H9 (cell line): Measurements from ENCODE around the gene PERM1. TPM values are rescaled to one million over a fixed set of nuclear protein-coding genes. Genes with fewer than 3 reads are reported as not detected.
"Not testable (repeated sequence)": the region's sequence is repeated elsewhere in the genome, so short reads cannot be mapped to it uniquely, and the experiment has no call there.

Source experiments
- DNase-seq: peaks from one replicate; pipeline ENCODE4 v3.0.0-alpha.2; 2017
- H2AFZ ChIP-seq: one replicate; pipeline ENCODE4 v1.6.1; 2013; ENCODE audit warnings: mild to moderate bottlenecking, low read length, control low read depth, moderate library complexity
- H2AK5ac ChIP-seq: 2 replicates; pipeline ENCODE4 v1.6.1; 2013; ENCODE audit warnings: low read length, control low read depth, mixed read lengths; ENCODE audit not compliant: insufficient read length
- H2BK120ac ChIP-seq: one replicate; pipeline ENCODE4 v1.6.1; 2013; ENCODE audit warnings: low read depth, mild to moderate bottlenecking, low read length, control low read depth, inconsistent platforms; ENCODE audit not compliant: poor library complexity, severe bottlenecking
- H2BK12ac ChIP-seq: 2 replicates; pipeline ENCODE4 v1.6.1; 2013; ENCODE audit warnings: low read length, control low read depth, mixed read lengths, low read depth; ENCODE audit not compliant: insufficient read length
- H2BK15ac ChIP-seq: 2 replicates; pipeline ENCODE4 v1.6.1; 2013; ENCODE audit warnings: low read depth, low read length, control low read depth
- H2BK20ac ChIP-seq: one replicate; pipeline ENCODE4 v1.6.1; 2013; ENCODE audit warnings: low read depth, mild to moderate bottlenecking, low read length, control low read depth, inconsistent platforms; ENCODE audit not compliant: poor library complexity, severe bottlenecking
- H2BK5ac ChIP-seq: 2 replicates; pipeline ENCODE4 v1.6.1; 2013; ENCODE audit warnings: low read length, control low read depth, mixed read lengths; ENCODE audit not compliant: insufficient read length
- H3K14ac ChIP-seq: 2 replicates; pipeline ENCODE4 v1.6.1; 2013; ENCODE audit warnings: low read length, control low read depth; ENCODE audit not compliant: insufficient read depth
- H3K18ac ChIP-seq: 2 replicates; pipeline ENCODE4 v1.6.1; 2013; ENCODE audit warnings: low read depth, mild to moderate bottlenecking, mixed read lengths, low read length, control low read depth; ENCODE audit not compliant: insufficient read length
- H3K23ac ChIP-seq: 2 replicates; pipeline ENCODE4 v1.6.1; 2013; ENCODE audit warnings: low read length, control low read depth, mixed read lengths, low read depth; ENCODE audit not compliant: insufficient read length
- H3K23me2 ChIP-seq: 2 replicates; pipeline ENCODE4 v1.6.1; 2013; ENCODE audit warnings: low read depth, mild to moderate bottlenecking, mixed read lengths, low read length, control low read depth; ENCODE audit not compliant: insufficient read length, poor library complexity, severe bottlenecking
- H3K27ac ChIP-seq: 2 replicates; pipeline ENCODE4 v1.5.1; 2013; ENCODE audit warnings: low read length, control low read depth, mixed read lengths, low read depth; ENCODE audit not compliant: insufficient read length
- H3K27me3 ChIP-seq: 2 replicates; pipeline ENCODE4 v1.6.1; 2013; ENCODE audit warnings: low read length, control low read depth, inconsistent platforms; ENCODE audit not compliant: insufficient read depth
- H3K4ac ChIP-seq: 2 replicates; pipeline ENCODE4 v1.6.1; 2013; ENCODE audit warnings: low read depth, mild to moderate bottlenecking, control low read depth, inconsistent platforms, low read length, moderate library complexity
- H3K4me1 ChIP-seq: 2 replicates; pipeline ENCODE4 v1.6.1; 2013; ENCODE audit warnings: low read length, control low read depth, inconsistent platforms; ENCODE audit not compliant: insufficient read depth
- H3K4me2 ChIP-seq: 2 replicates; pipeline ENCODE4 v1.6.1; 2013; ENCODE audit warnings: low read length, control low read depth, mixed read lengths; ENCODE audit not compliant: insufficient read length, insufficient read depth
- H3K56ac ChIP-seq: 2 replicates; pipeline ENCODE4 v1.6.1; 2013; ENCODE audit warnings: low read depth, mild to moderate bottlenecking, mixed read lengths, low read length, control low read depth; ENCODE audit not compliant: insufficient read length
- H3K79me1 ChIP-seq: 2 replicates; pipeline ENCODE4 v1.6.1; 2013; ENCODE audit warnings: low read depth, mild to moderate bottlenecking, moderate library complexity, low read length, control low read depth, inconsistent platforms; ENCODE audit not compliant: insufficient read depth, poor library complexity, severe bottlenecking
- H3K79me2 ChIP-seq: 2 replicates; pipeline ENCODE4 v1.6.1; 2013; ENCODE audit warnings: low read length, control low read depth, inconsistent platforms; ENCODE audit not compliant: insufficient read depth
- H3K9ac ChIP-seq: 2 replicates; pipeline ENCODE4 v1.6.1; 2013; ENCODE audit warnings: low read length, control low read depth, mixed read lengths; ENCODE audit not compliant: insufficient read length; ENCODE audit errors: extremely low read depth
- H3K9me3 ChIP-seq: one replicate; pipeline ENCODE4 v1.6.1; 2013; ENCODE audit warnings: low read depth, low read length, inconsistent platforms; ENCODE audit not compliant: control insufficient read depth
- H3T11ph ChIP-seq: one replicate; pipeline ENCODE4 v1.6.1; 2013; ENCODE audit warnings: mild to moderate bottlenecking, low read length, control low read depth, inconsistent platforms
- H4K20me1 ChIP-seq: one replicate; pipeline ENCODE4 v1.6.1; 2013; ENCODE audit not compliant: control insufficient read depth, insufficient read length, insufficient read depth
- H4K5ac ChIP-seq: 2 replicates; pipeline ENCODE4 v1.6.1; 2013; ENCODE audit warnings: low read depth, mild to moderate bottlenecking, mixed read lengths, low read length, control low read depth; ENCODE audit not compliant: insufficient read length
- H4K8ac ChIP-seq: replicated peaks from 2 replicates; pipeline ENCODE4 v1.6.1; 2013; ENCODE audit warnings: low read length, control low read depth, mixed read lengths, low read depth; ENCODE audit not compliant: insufficient read length
- H4K91ac ChIP-seq: 2 replicates; pipeline ENCODE4 v1.6.1; 2013; ENCODE audit warnings: low read depth, mild to moderate bottlenecking, moderate library complexity, mixed read lengths, low read length, control low read depth; ENCODE audit not compliant: insufficient read length
- H3K27ac Mint-ChIP-seq, 3 experiments: 2 replicates in 2 of 3; 3 replicates in 1 of 3; pipeline ENCODE4 v1.8.0; 2020 to 2021; ENCODE audit warnings: mixed read lengths in 3 of 3, mild to moderate bottlenecking in 1 of 3, moderate library complexity in 1 of 3
- H3K27me3 Mint-ChIP-seq: 2 replicates; pipeline ENCODE4 v1.8.0; 2021; ENCODE audit warnings: low read depth, mild to moderate bottlenecking, moderate library complexity, mixed read lengths
- H3K36me3 Mint-ChIP-seq, 3 experiments: 2 replicates in 2 of 3; 3 replicates in 1 of 3; pipeline ENCODE4 v1.8.0; 2020 to 2021; ENCODE audit warnings: low read depth in 3 of 3, mixed read lengths in 3 of 3; ENCODE audit not compliant: insufficient read depth in 1 of 3
- H3K4me1 Mint-ChIP-seq, 2 experiments: 2 replicates each; pipeline ENCODE4 v1.8.0; 2020; ENCODE audit warnings: mixed read lengths in 2 of 2
- H3K4me3 Mint-ChIP-seq, 2 experiments: 2 replicates in 1 of 2; 3 replicates in 1 of 2; pipeline ENCODE4 v1.8.0; 2020 to 2021; ENCODE audit warnings: mild to moderate bottlenecking in 2 of 2, mixed read lengths in 2 of 2, moderate library complexity in 1 of 2
- H3K9me3 Mint-ChIP-seq, 2 experiments: 2 replicates in 1 of 2; 3 replicates in 1 of 2; pipeline ENCODE4 v1.8.0; 2020; ENCODE audit warnings: mild to moderate bottlenecking in 2 of 2, mixed read lengths in 2 of 2, moderate library complexity in 1 of 2
- WGBS: extraction: QIAGEN DNeasy Blood & Tissue Kit; methylation state at CpG from one replicate; pipeline ENCODE4 v1.1.7; 2013; ENCODE audit warnings: missing lambda C conversion rate, low lambda C conversion rate, mixed read lengths; ENCODE audit not compliant: insufficient read length; ENCODE audit errors: extremely low coverage; 5-methylcytosine and 5-hydroxymethylcytosine counted together
- total RNA-seq: library from RNA; stranded (reverse); gene quantifications from 2 replicates; pipeline ENCODE4 v1.2.1, GENCODE V29; 2021
- TF ChIP-seq, protein P1 (sequence below): fragments of 200-600 bp; sonication (generic); conservative IDR thresholded peaks from 3 replicates; pipeline ENCODE4 v1.8.0; 2021; ENCODE audit warnings: antibody characterized with exemption, mild to moderate bottlenecking

The PERM1 gene
- total RNA-seq, 1 experiment from 2014 or later: not detected

DNA sequence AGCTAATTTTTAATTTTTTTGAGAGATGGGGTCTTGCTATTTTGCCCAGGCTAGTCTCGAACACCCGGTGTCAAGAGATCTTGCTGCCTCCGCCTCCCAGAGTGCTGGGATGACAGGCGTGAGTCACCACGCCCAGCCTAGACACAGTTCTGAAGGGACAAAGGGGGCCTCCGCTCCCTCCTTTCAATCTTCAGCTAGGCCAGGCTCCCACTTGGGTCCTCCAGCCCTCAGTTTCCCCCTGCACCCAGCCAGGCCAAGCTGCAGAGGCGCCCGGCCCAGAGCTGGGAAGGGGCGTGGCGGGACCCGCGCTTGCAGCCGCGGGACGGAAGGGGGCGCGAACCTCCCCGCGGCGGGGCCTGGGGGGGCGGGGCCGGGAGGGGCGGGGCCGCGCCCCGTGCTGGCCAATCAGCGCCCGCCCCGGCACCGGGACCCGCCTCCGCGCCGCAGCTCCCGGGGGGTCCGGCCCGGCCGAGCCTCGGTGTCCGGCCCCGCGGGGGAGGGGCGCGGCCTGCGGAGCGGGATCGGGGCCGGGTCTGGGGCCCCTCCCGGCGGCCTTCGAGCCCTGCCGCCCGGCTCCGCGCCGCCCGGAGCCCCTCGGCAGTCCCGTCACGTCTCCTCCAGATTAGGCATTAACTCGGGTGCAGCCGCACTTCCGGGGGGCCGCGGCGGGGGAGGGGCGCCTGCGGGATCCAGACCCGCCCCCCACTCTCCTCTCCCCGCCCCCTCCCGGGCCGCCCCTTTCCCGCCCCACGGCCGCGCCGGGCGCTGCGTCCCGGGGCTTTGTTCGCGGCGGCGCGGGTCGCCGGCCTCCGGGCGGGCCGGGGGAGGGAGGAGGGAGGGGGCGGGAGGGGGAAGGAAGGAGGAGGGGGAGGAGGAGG, 37.5 kb upstream of the PERM1 start:
- Mint-ChIP-seq H3K27ac (no peak overlapping the region), H3K9me3 (no peaks in the 10 kb centered on the region; a peak in 1 of 5 replicates)
- no peak overlapping the region for H2BK120ac ChIP-seq

DNA sequence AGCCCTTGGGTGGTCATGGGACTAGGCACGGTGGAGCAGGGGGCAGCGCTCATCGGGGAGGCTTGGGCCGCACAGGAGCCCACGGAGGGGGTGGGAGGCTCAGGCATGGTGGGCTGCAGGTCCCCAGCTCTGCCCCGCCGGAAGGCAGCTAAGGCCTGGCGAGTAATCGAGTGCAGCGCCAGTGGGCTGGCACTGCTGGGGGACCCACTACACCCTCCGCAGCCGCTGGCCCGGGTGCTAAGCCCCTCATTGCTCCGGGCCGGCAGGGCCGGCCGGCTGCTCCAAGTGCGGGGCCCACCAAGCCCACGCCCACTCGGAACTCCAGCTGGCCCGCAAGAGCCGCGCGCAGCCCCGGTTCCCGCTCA, 36.4 kb upstream of the PERM1 start:
- H2BK120ac ChIP-seq, H2BK20ac ChIP-seq, H3K14ac ChIP-seq, H3T11ph ChIP-seq, H3K4ac ChIP-seq, H3K9me3 ChIP-seq, H3K9me3 Mint-ChIP-seq, H3K27ac ChIP-seq, H3K4me1 ChIP-seq, H3K9ac ChIP-seq, H3K56ac ChIP-seq, H2BK15ac ChIP-seq, H2BK5ac ChIP-seq, H4K8ac ChIP-seq, H3K27me3 ChIP-seq, H2AFZ ChIP-seq, H3K27me3 Mint-ChIP-seq, H4K20me1 ChIP-seq, H2BK12ac ChIP-seq, H4K91ac ChIP-seq, H3K4me3 Mint-ChIP-seq, H2AK5ac ChIP-seq, H3K79me2 ChIP-seq, H3K4me2 ChIP-seq, H3K27ac Mint-ChIP-seq, H3K79me1 ChIP-seq, H4K5ac ChIP-seq, H3K23ac ChIP-seq, H3K18ac ChIP-seq: not testable (repeated sequence)
- H3K23me2 ChIP-seq: peaks cover 14% of the 10 kb centered on the region
- H3K4me1 Mint-ChIP-seq: peaks cover 26 to 44% of the 10 kb centered on the region in 2 experiments
- DNase-seq: peak; percentile 26
- H3K36me3 Mint-ChIP-seq: peaks cover 3 to 15% (median 8%) of the 10 kb centered on the region in 3 experiments
- no CpG with 5 or more reads among the region's 26 CpGs for WGBS

More for the DNA sequence above, 37.5 kb upstream of the PERM1 start:
- Histone ChIP-seq H2BK20ac (no peak overlapping the region), H3K27ac (no peak overlapping the region), H3K56ac (no peak overlapping the region), H2BK15ac (no peak overlapping the region), H3K4ac (no peak overlapping the region), H2AFZ (no peak overlapping the region), H4K20me1 (peaks cover 3% of the 10 kb centered on the region), H3K4me2 (no peak overlapping the region), H3K18ac (no peak overlapping the region), H3K9me3 (no peaks in the 10 kb centered on the region), H3K23ac (no peak overlapping the region), H2BK5ac (no peak overlapping the region), H3K4me1 (peaks cover 4% of the 10 kb centered on the region; the same call in 1 of the 2 replicates), H3K9ac (no peak overlapping the region), H2BK12ac (no peak overlapping the region), H2AK5ac (no peak overlapping the region), H3K79me1 (peaks cover 4% of the 10 kb centered on the region), H3K27me3 (no peaks in the 10 kb centered on the region), H3K23me2 (peaks cover 7% of the 10 kb centered on the region), H3K14ac (no peak overlapping the region; the same call in 1 of the 2 replicates), H4K91ac (no peak overlapping the region), H3K79me2 (peaks cover 2% of the 10 kb centered on the region; the same call in 1 of the 2 replicates), H4K5ac (no peak overlapping the region), H3T11ph (no peak overlapping the region), H4K8ac (no peak overlapping the region)
- Mint-ChIP-seq H3K27me3 (peaks cover 8% of the 10 kb centered on the region), H3K36me3 (peaks cover 3 to 15% (median 10%) of the 10 kb centered on the region in 3 experiments; a peak in 6 of 7 replicates), H3K4me3 (peak overlapping the region; percentile 19 to 71; a peak in 3 of 5 replicates), H3K4me1 (peaks cover 20 to 41% of the 10 kb centered on the region in 2 experiments)
- TF ChIP-seq, protein P1, sequence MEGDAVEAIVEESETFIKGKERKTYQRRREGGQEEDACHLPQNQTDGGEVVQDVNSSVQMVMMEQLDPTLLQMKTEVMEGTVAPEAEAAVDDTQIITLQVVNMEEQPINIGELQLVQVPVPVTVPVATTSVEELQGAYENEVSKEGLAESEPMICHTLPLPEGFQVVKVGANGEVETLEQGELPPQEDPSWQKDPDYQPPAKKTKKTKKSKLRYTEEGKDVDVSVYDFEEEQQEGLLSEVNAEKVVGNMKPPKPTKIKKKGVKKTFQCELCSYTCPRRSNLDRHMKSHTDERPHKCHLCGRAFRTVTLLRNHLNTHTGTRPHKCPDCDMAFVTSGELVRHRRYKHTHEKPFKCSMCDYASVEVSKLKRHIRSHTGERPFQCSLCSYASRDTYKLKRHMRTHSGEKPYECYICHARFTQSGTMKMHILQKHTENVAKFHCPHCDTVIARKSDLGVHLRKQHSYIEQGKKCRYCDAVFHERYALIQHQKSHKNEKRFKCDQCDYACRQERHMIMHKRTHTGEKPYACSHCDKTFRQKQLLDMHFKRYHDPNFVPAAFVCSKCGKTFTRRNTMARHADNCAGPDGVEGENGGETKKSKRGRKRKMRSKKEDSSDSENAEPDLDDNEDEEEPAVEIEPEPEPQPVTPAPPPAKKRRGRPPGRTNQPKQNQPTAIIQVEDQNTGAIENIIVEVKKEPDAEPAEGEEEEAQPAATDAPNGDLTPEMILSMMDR: peak; percentile 53
- no CpG with 5 or more reads among the region's 91 CpGs for WGBS
- DNase-seq: peak; percentile 79
